B cell (primary cell): ENCODE measurements around the gene RASSF1. TPM values are rescaled to one million over a fixed set of nuclear protein-coding genes. Genes with fewer than 3 reads are reported as not detected.
A peak's percentile ranks its signal among the peaks of the same experiment; 100 is the strongest.

Experiments
- ATAC-seq: fragments of 200-7000 bp; cut with Tn5 transposase; one replicate; pipeline ENCODE4 v1.10.0; 2021; ENCODE audit warnings: low read depth, mild to moderate bottlenecking, moderate number of reproducible peaks, moderate library complexity
- CTCF ChIA-PET: fragments of 350-600 bp; sonication (Branson Sonifier 250); formaldehyde crosslinking; loops from one replicate; lab custom pipeline; 2021; ENCODE audit warnings: antibody characterized with exemption, inconsistent platforms; lab: Charles Lee
- POLR2A ChIA-PET: fragments of 350-600 bp; sonication (Branson Sonifier 250); formaldehyde crosslinking; loops from one replicate; lab custom pipeline; 2021; ENCODE audit warnings: antibody characterized with exemption; lab: Charles Lee
- DNase-seq: peaks from one replicate; pipeline ENCODE4 v3.0.0; 2013
- H2AFZ ChIP-seq: 2 replicates; pipeline ENCODE4 v1.6.1; 2012; ENCODE audit warnings: mild to moderate bottlenecking, low read depth, low read length; ENCODE audit not compliant: insufficient read depth, poor library complexity, severe bottlenecking
- H3K27ac ChIP-seq, 2 donors: 1 replicate in 1 of 2; 2 replicates in 1 of 2; pipeline ENCODE4 v1.5.1; 2012 to 2013; ENCODE audit warnings: low read length in 2 of 2, mild to moderate bottlenecking in 2 of 2, moderate library complexity in 1 of 2
- H3K27me3 ChIP-seq, 4 experiments: fragments of 200-600 bp in 1 of 4; sonication (generic) in 1 of 4; replicated peaks in 1 of 4; 1 replicate in 2 of 4; 2 replicates in 2 of 4; pipeline versions ENCODE4 v1.6.1 to v1.7.0; 2013 to 2016; ENCODE audit warnings: low read length in 3 of 4, mild to moderate bottlenecking in 2 of 4, mixed read lengths in 1 of 4, moderate library complexity in 1 of 4; ENCODE audit not compliant: insufficient read depth in 4 of 4, control insufficient read depth in 3 of 4; ENCODE audit errors: control extremely low read depth in 1 of 4
- H3K36me3 ChIP-seq, 2 experiments: replicated peaks in 1 of 2; 1 replicate in 1 of 2; 2 replicates in 1 of 2; pipeline versions ENCODE4 v1.6.1 to v1.7.1; 2013; ENCODE audit warnings: low read length in 1 of 2; ENCODE audit not compliant: insufficient read depth in 2 of 2, control insufficient read depth in 1 of 2; ENCODE audit errors: control extremely low read depth in 1 of 2, extremely low read depth in 1 of 2
- H3K4me1 ChIP-seq, 2 donors: fragments of 200-600 bp in 1 of 2; sonication (generic) in 1 of 2; 1 replicate in 1 of 2; 2 replicates in 1 of 2; pipeline versions ENCODE4 v1.5.1 to v1.6.1; 2013 to 2017; ENCODE audit warnings: low read length in 2 of 2; ENCODE audit not compliant: control insufficient read depth in 2 of 2, insufficient read depth in 2 of 2
- H3K4me2 ChIP-seq: replicated peaks from 2 replicates; pipeline ENCODE3; 2012; ENCODE audit warnings: mild to moderate bottlenecking, low read depth, low read length; ENCODE audit not compliant: poor library complexity, severe bottlenecking
- H3K4me3 ChIP-seq, 5 experiments: fragments of 200-600 bp in 1 of 5; sonication (generic) in 1 of 5; 1 replicate in 3 of 5; 2 replicates in 2 of 5; pipeline versions ENCODE4 v1.5.1 to v1.7.0; 2011 to 2016; ENCODE audit warnings: low read length in 4 of 5, mild to moderate bottlenecking in 4 of 5, low read depth in 2 of 5, control low read depth in 1 of 5, moderate library complexity in 1 of 5; ENCODE audit not compliant: insufficient read depth in 1 of 5; ENCODE audit errors: control extremely low read depth in 1 of 5, extremely low read depth in 1 of 5
- H3K79me2 ChIP-seq: fragments of 200-600 bp; sonication (generic); one replicate; pipeline ENCODE4 v1.6.0; 2016; ENCODE audit warnings: low read length; ENCODE audit not compliant: control insufficient read depth, insufficient read depth
- H3K9ac ChIP-seq: fragments of 200-600 bp; sonication (generic); 2 replicates; pipeline ENCODE4 v1.6.1; 2017; ENCODE audit warnings: mild to moderate bottlenecking, low read length, moderate library complexity
- H3K9me3 ChIP-seq, 3 donors: one replicate each; pipeline versions ENCODE4 v1.6.1 to v1.7.1; 2013; ENCODE audit warnings: low read length in 2 of 3; ENCODE audit not compliant: control insufficient read depth in 2 of 3, insufficient read depth in 1 of 3; ENCODE audit errors: control extremely low read depth in 1 of 3
- H4K20me1 ChIP-seq: 2 replicates; pipeline ENCODE4 v1.6.0; 2012; ENCODE audit warnings: mild to moderate bottlenecking, low read length; ENCODE audit not compliant: insufficient read depth, control insufficient read depth, poor library complexity, severe bottlenecking
- H3K27ac Mint-ChIP-seq: one replicate; pipeline ENCODE4 v1.8.0; 2021; ENCODE audit warnings: mixed read lengths
- H3K27me3 Mint-ChIP-seq: one replicate; pipeline ENCODE4 v1.8.0; 2021; ENCODE audit warnings: mixed read lengths
- H3K4me1 Mint-ChIP-seq: one replicate; pipeline ENCODE4 v1.8.0; 2021; ENCODE audit warnings: mixed read lengths
- H3K4me3 Mint-ChIP-seq: one replicate; pipeline ENCODE4 v1.8.0; 2021; ENCODE audit warnings: mixed read lengths
- H3K9me3 Mint-ChIP-seq: one replicate; pipeline ENCODE4 v1.8.0; 2022; ENCODE audit warnings: mixed read lengths; ENCODE audit not compliant: insufficient read depth
- EZH2 ChIP-seq: IDR thresholded peaks from 2 replicates; pipeline ENCODE4 v1.6.1; 2012; ENCODE audit warnings: borderline replicate concordance, low read depth, mild to moderate bottlenecking, moderate library complexity, low read length; ENCODE audit not compliant: insufficient read depth, poor library complexity, severe bottlenecking
- WGBS: methylation state at CpG from one replicate; pipeline ENCODE4 v1.1.5; 2013; ENCODE audit warnings: missing lambda C conversion rate; ENCODE audit not compliant: insufficient coverage; 5-methylcytosine and 5-hydroxymethylcytosine counted together
- intact Hi-C: fragments of 100-400 bp; cut with micrococcal nuclease; formaldehyde crosslinking; loops from one replicate; pipeline ENCODE4 v1.10.0; 2022
- polyA plus RNA-seq: library from polyadenylated mRNA; depleted of rRNA; stranded (reverse); fragments of >200 nt; gene quantifications from 2 replicates; pipeline ENCODE4 v1.2.3, GENCODE V29; 2012
- total RNA-seq, 2 donors: library from RNA; stranded (reverse); fragments of 120-200 nt in 1 of 2; gene quantifications; 1 replicate in 1 of 2; 2 replicates in 1 of 2; pipeline versions ENCODE4 v1.2.3 to v1.2.4, GENCODE V29; 2013 to 2022
- TF ChIP-seq, protein P1 (sequence below): fragments of 200-600 bp; IDR thresholded peaks from one replicate; pipeline ENCODE4 v1.8.0; 2022; ENCODE audit warnings: antibody characterized with exemption, mild to moderate bottlenecking

RASSF1 gene
- total and polyA plus RNA-seq, 2 donors (not counting 1 experiment from before 2014, with no cell fraction given) = 121 to 223 TPM

- Histone ChIP-seq H3K9me3 (no peaks in the 10 kb centered on the region), H3K4me1 (peaks cover 37 to 74% of the 10 kb centered on the region in 2 donors), H3K27ac (peak overlapping the region; percentile 97 to 98), H3K4me2 (peak overlapping the region; percentile 90), H3K9ac (peak overlapping the region; percentile 89), H3K36me3 (peaks cover 0 to 19% of the 10 kb centered on the region in 2 experiments), H3K79me2 (peaks cover 66% of the 10 kb centered on the region), H4K20me1 (peaks cover 31% of the 10 kb centered on the region), H3K27me3 (no peaks in the 10 kb centered on the region), H2AFZ (peak overlapping the region; percentile 74), H3K4me3 (peak overlapping the region; percentile 39 to 86 (median 68))
- Mint-ChIP-seq H3K27me3 (no peaks in the 10 kb centered on the region), H3K27ac (peak overlapping the region; percentile 99), H3K4me3 (peak overlapping the region; percentile 96), H3K4me1 (peaks cover 55% of the 10 kb centered on the region), H3K9me3 (no peaks in the 10 kb centered on the region)
- WGBS = under 1% methylated on average over 79 of the region's 79 CpGs
- TF ChIP-seq, protein P1, sequence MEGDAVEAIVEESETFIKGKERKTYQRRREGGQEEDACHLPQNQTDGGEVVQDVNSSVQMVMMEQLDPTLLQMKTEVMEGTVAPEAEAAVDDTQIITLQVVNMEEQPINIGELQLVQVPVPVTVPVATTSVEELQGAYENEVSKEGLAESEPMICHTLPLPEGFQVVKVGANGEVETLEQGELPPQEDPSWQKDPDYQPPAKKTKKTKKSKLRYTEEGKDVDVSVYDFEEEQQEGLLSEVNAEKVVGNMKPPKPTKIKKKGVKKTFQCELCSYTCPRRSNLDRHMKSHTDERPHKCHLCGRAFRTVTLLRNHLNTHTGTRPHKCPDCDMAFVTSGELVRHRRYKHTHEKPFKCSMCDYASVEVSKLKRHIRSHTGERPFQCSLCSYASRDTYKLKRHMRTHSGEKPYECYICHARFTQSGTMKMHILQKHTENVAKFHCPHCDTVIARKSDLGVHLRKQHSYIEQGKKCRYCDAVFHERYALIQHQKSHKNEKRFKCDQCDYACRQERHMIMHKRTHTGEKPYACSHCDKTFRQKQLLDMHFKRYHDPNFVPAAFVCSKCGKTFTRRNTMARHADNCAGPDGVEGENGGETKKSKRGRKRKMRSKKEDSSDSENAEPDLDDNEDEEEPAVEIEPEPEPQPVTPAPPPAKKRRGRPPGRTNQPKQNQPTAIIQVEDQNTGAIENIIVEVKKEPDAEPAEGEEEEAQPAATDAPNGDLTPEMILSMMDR = no peak
- no peak for TF ChIP-seq EZH2
- POLR2A ChIA-PET = interaction anchor here (0.5 to 6.1 kb wide), 19 partner anchors 8 to 1817 kb away, joined by 3 to 96 read pairs (median 6); partner anchors contain the start of genes ABHD14B, C3orf18, CYB561D2 and HEMK1
- CTCF ChIA-PET = interaction anchor here (0.7 to 3.9 kb wide), 19 partner anchors 10 to 279 kb away, joined by 3 to 37 read pairs (median 4); partner anchors contain the start of genes CYB561D2, HYAL2, HYAL3 and IFRD2
- ATAC-seq = peak; percentile 84
- intact Hi-C loops = loop anchor here (1.0 to 5.0 kb wide), 8 partner anchors 8 to 100 kb away; partner anchors contain the start of genes CYB561D2, GNAI2, HYAL3 and NAA80
- peak; percentile 97 for DNase-seq
Observed at GRCh38 chr3:50337175-50337861, 3.3 kb downstream of the RASSF1 start.
